Measurements from ENCODE around the gene KLF3. TPM values are rescaled to one million over a fixed set of nuclear protein-coding genes. Genes with fewer than 3 reads are reported as not detected.

The KLF3 gene
- total and polyA plus RNA-seq, 9 of the 15 experiments (the other 6 are each of a cell fraction or from before 2014, with no cell fraction given): 9.9 to 47.2 (median 18.1) TPM

DNA sequence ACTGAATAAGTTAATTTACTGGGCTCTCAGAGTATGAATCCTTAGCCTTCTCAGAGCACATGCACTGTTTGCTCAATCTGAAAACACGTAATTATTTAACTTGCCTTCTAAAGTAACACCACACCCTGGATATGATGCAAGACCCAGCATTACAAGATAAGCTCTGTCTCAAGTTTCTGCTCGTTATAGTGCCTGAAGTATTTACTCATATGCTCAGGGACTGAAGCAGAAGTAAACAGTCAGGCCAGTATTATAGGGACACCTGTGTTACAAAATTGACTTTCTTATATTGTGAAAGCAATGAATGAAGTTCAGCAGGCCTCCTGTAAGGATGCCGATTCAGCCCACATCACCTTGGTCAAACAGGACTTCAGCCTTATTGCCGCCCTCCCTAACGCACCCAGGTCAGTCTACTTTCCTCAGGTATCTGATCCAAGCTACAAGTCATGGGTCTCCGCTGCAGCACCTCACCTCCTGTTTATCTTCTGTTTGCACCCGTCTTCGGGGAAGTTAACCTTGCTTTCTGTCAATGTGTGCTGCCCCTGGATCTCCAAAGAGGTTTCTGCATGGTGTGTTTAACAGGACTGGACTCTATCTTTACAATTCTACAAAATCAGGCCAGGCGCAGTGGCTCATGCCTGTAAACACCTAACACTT, 42.8 kb upstream of the KLF3 start (continued):
- no peak for TF ChIP-seq EGR1 (conservative IDR thresholded peaks at IDR 0.05)
- TF ChIP-seq, protein P1, sequence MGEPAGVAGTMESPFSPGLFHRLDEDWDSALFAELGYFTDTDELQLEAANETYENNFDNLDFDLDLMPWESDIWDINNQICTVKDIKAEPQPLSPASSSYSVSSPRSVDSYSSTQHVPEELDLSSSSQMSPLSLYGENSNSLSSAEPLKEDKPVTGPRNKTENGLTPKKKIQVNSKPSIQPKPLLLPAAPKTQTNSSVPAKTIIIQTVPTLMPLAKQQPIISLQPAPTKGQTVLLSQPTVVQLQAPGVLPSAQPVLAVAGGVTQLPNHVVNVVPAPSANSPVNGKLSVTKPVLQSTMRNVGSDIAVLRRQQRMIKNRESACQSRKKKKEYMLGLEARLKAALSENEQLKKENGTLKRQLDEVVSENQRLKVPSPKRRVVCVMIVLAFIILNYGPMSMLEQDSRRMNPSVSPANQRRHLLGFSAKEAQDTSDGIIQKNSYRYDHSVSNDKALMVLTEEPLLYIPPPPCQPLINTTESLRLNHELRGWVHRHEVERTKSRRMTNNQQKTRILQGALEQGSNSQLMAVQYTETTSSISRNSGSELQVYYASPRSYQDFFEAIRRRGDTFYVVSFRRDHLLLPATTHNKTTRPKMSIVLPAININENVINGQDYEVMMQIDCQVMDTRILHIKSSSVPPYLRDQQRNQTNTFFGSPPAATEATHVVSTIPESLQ (CRISPR knock-in tag; IDR thresholded peaks at IDR 0.05): 0 out of 2 replicates have a peak, but pooled peaks have one; percentile 58
- TF ChIP-seq E4F1 (CRISPR knock-in tag; IDR thresholded peaks at IDR 0.05; ENCODE audit: borderline replicate concordance): no peak
- no peak for TF ChIP-seq TCF15 (CRISPR knock-in tag; IDR thresholded peaks at IDR 0.05)
- peak; percentile 73 for TF ChIP-seq FOXJ2 (tag; IDR thresholded peaks at IDR 0.05)
- TF ChIP-seq ZNF24 (IDR thresholded peaks at IDR 0.05): peak; percentile 54
- TF ChIP-seq LCOR (CRISPR knock-in tag; IDR thresholded peaks at IDR 0.05): no peak
- no peak for TF ChIP-seq ID3 (CRISPR knock-in tag; IDR thresholded peaks at IDR 0.05)
- 0 out of 2 replicates have a peak, but pooled peaks have one; percentile 73 for TF ChIP-seq ID3 (tag; IDR thresholded peaks at IDR 0.05)
- TF ChIP-seq PATZ1 (CRISPR knock-in tag; IDR thresholded peaks at IDR 0.05; ENCODE audit: borderline replicate concordance): no peak
- TF ChIP-seq SAP30 (IDR thresholded peaks at IDR 0.05; ENCODE audit: borderline replicate concordance, insufficient read depth, low read depth, low read length, poor library complexity, severe bottlenecking): no peak
- peak; percentile 86 for TF ChIP-seq ZSCAN32 (CRISPR knock-in tag; IDR thresholded peaks at IDR 0.05)
- peak; percentile 98 for TF ChIP-seq CEBPG (CRISPR knock-in tag; IDR thresholded peaks at IDR 0.05)
- peak; percentile 99 for TF ChIP-seq CEBPG (tag; conservative IDR thresholded peaks at IDR 0.05 in 1 of 2, IDR thresholded peaks at IDR 0.05 in 1 of 2)
- no peak for TF ChIP-seq KAT7 (CRISPR knock-in tag; IDR thresholded peaks at IDR 0.05; ENCODE audit: borderline replicate concordance)
- TF ChIP-seq KAT8 (IDR thresholded peaks at IDR 0.05; ENCODE audit: low read depth): no peak
- TF ChIP-seq SMARCA4 (IDR thresholded peaks at IDR 0.05): peak; percentile 82
- TF ChIP-seq ZNF436 (CRISPR knock-in tag; IDR thresholded peaks at IDR 0.05): no peak
- TF ChIP-seq GABPB1 (CRISPR knock-in tag; IDR thresholded peaks at IDR 0.05): no peak
- TF ChIP-seq BRF2 (IDR thresholded peaks at IDR 0.05; ENCODE audit: borderline replicate concordance, insufficient read depth, insufficient read length): no peak

Measured in K562 (cell line).